Loucy (cell line): ENCODE measurements around the gene SNRPB.

Experiments
- EZH2phosphoT487 ChIP-seq: fragments of 200-600 bp; IDR thresholded peaks from 2 replicates; pipeline ENCODE4 v1.6.1; 2018; ENCODE audit warnings: antibody characterized with exemption, mild to moderate bottlenecking, moderate library complexity, borderline replicate concordance
- TF ChIP-seq, protein P1 (sequence below): fragments of 200-600 bp; sonication (generic); conservative IDR thresholded peaks from 2 replicates; pipeline ENCODE4 v1.5.1; 2014; ENCODE audit warnings: mild to moderate bottlenecking, antibody characterized with exemption, low read length

DNA sequence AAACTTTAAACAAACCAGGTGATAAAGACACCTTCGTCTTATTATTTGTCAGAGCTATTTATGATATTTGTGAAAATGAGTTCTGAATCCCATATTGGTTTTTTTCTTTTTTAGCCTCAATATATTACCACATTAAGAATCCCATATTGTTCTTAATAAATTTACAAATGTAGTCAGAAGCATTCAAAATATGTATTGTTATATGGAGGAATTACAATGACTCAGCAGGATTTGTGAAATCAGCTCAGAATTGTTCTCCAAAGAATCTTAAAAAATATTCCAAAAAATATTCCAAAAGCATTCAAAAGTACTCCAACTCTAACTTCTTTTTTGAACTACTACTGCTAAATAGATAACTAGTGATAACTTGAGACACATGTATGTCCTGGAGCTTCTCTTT is 44.6 kb upstream of the SNRPB start:
- TF ChIP-seq, protein P1, sequence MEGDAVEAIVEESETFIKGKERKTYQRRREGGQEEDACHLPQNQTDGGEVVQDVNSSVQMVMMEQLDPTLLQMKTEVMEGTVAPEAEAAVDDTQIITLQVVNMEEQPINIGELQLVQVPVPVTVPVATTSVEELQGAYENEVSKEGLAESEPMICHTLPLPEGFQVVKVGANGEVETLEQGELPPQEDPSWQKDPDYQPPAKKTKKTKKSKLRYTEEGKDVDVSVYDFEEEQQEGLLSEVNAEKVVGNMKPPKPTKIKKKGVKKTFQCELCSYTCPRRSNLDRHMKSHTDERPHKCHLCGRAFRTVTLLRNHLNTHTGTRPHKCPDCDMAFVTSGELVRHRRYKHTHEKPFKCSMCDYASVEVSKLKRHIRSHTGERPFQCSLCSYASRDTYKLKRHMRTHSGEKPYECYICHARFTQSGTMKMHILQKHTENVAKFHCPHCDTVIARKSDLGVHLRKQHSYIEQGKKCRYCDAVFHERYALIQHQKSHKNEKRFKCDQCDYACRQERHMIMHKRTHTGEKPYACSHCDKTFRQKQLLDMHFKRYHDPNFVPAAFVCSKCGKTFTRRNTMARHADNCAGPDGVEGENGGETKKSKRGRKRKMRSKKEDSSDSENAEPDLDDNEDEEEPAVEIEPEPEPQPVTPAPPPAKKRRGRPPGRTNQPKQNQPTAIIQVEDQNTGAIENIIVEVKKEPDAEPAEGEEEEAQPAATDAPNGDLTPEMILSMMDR: no peak
- no peak for TF ChIP-seq EZH2phosphoT487
